ENCODE results near the gene CLCN5. TPM values are rescaled to one million over a fixed set of nuclear protein-coding genes. Genes with fewer than 3 reads are reported as not detected.

CLCN5 gene
- total RNA-seq, 4 donors from 2014 or later: 3.2 to 5.9 (median 3.8) TPM

- TF ChIP-seq POLR2AphosphoS5 (IDR thresholded peaks at IDR 0.05) (no peak), EP300 (IDR thresholded peaks at IDR 0.05) (no peak), POLR2A (IDR thresholded peaks at IDR 0.05) (no peak), CTCF (IDR thresholded peaks at IDR 0.05) (no peak)
- H3K27me3 ChIP-seq: no peaks in the 10 kb centered on the region
- no peak overlapping the region for H3K4me3 ChIP-seq
- no peak overlapping the region for H3K27ac ChIP-seq
- H3K36me3 ChIP-seq: no peaks in the 10 kb centered on the region
- H3K9me3 ChIP-seq: no peaks in the 10 kb centered on the region
- H3K4me1 ChIP-seq: no peaks in the 10 kb centered on the region
- 25% methylated on average over 1 of the region's 1 CpG; no CpG with 5 or more reads in 1 of the 2 donors for WGBS, 2 donors (ENCODE audit: low coverage in 1 of 2)
- ATAC-seq: no peak
These were observed 131.8 kb downstream of the CLCN5 start for GRCh38 chrX:50054147-50054546.

GRCh38 chrX:50066318-50066937 lies 144.0 kb downstream of the CLCN5 start:
- WGBS, 2 donors (ENCODE audit: low coverage in 1 of 2): 64 to 79% methylated on average over 4 of the region's 4 CpGs
- ATAC-seq: no peak
- Histone ChIP-seq H3K27ac (no peak overlapping the region), H3K4me3 (no peak overlapping the region), H3K4me1 (no peaks in the 10 kb centered on the region), H3K9me3 (no peaks in the 10 kb centered on the region), H3K36me3 (no peaks in the 10 kb centered on the region), H3K27me3 (no peaks in the 10 kb centered on the region)
- TF ChIP-seq CTCF (IDR thresholded peaks at IDR 0.05): no peak
- TF ChIP-seq POLR2AphosphoS5 (IDR thresholded peaks at IDR 0.05): no peak

GRCh38 chrX:50067435-50068284 lies 145.3 kb downstream of the CLCN5 start:
- no peak for TF ChIP-seq CTCF (IDR thresholded peaks at IDR 0.05)
- no peak for TF ChIP-seq POLR2A (IDR thresholded peaks at IDR 0.05)
- TF ChIP-seq EP300 (IDR thresholded peaks at IDR 0.05): no peak
- no peak for TF ChIP-seq POLR2AphosphoS5 (IDR thresholded peaks at IDR 0.05)
- Histone ChIP-seq H3K27me3 (no peaks in the 10 kb centered on the region), H3K9me3 (no peaks in the 10 kb centered on the region), H3K27ac (no peak overlapping the region), H3K4me1 (no peaks in the 10 kb centered on the region), H3K36me3 (no peaks in the 10 kb centered on the region), H3K4me3 (no peak overlapping the region)
- no peak for ATAC-seq
- 20 to 32% methylated on average over 1 to 3 of the region's 9 CpGs for WGBS, 2 donors (ENCODE audit: low coverage in 1 of 2)

- ATAC-seq: no peak
- Histone ChIP-seq H3K36me3 (no peaks in the 10 kb centered on the region), H3K9me3 (no peaks in the 10 kb centered on the region), H3K27me3 (no peaks in the 10 kb centered on the region), H3K4me1 (no peaks in the 10 kb centered on the region), H3K4me3 (no peak overlapping the region), H3K27ac (no peak overlapping the region)
- 56 to 83% methylated on average over 1 to 2 of the region's 2 CpGs for WGBS, 2 donors (ENCODE audit: low coverage in 1 of 2)
- TF ChIP-seq CTCF (IDR thresholded peaks at IDR 0.05) (no peak), POLR2AphosphoS5 (IDR thresholded peaks at IDR 0.05) (no peak), POLR2A (IDR thresholded peaks at IDR 0.05) (no peak), EP300 (IDR thresholded peaks at IDR 0.05) (no peak)
These were observed 145.8 kb downstream of the CLCN5 start for GRCh38 chrX:50068285-50068563.

- H3K36me3 ChIP-seq: no peaks in the 10 kb centered on the region
- TF ChIP-seq POLR2AphosphoS5 (IDR thresholded peaks at IDR 0.05) (no peak), EP300 (IDR thresholded peaks at IDR 0.05) (no peak), POLR2A (IDR thresholded peaks at IDR 0.05) (no peak), CTCF (IDR thresholded peaks at IDR 0.05) (no peak)
- no peak overlapping the region for H3K27ac ChIP-seq
- ATAC-seq: no peak
- H3K4me1 ChIP-seq: no peaks in the 10 kb centered on the region
- WGBS, 2 donors (ENCODE audit: low coverage in 1 of 2): 100% methylated on average over 1 of the region's 2 CpGs
- H3K27me3 ChIP-seq: no peaks in the 10 kb centered on the region
- H3K4me3 ChIP-seq: no peak overlapping the region
- no peaks in the 10 kb centered on the region for H3K9me3 ChIP-seq
These were observed 146.5 kb downstream of the CLCN5 start for GRCh38 chrX:50068893-50069292.

All from gastroesophageal sphincter (tissue), 4 donors.